Stimulated activated CD8-positive, alpha-beta memory T cell treated with anti-CD3 and anti-CD28 coated beads, Interleukin-4, amount 100 ng/mL, for 1 hour (primary cell): ENCODE measurements around the gene ZNF844.
A peak's percentile ranks its signal among the peaks of the same experiment; 100 is the strongest.
"Not testable (repeated sequence)": the region's sequence is repeated elsewhere in the genome, so short reads cannot be mapped to it uniquely, and the experiment has no call there.

Experiments
- DNase-seq, 2 donors: peaks; one replicate each; pipeline ENCODE4 v3.0.0-alpha.2; 2020; ENCODE audit warnings: low read depth in 2 of 2, low spot score in 1 of 2

Gene ZNF844

DNA sequence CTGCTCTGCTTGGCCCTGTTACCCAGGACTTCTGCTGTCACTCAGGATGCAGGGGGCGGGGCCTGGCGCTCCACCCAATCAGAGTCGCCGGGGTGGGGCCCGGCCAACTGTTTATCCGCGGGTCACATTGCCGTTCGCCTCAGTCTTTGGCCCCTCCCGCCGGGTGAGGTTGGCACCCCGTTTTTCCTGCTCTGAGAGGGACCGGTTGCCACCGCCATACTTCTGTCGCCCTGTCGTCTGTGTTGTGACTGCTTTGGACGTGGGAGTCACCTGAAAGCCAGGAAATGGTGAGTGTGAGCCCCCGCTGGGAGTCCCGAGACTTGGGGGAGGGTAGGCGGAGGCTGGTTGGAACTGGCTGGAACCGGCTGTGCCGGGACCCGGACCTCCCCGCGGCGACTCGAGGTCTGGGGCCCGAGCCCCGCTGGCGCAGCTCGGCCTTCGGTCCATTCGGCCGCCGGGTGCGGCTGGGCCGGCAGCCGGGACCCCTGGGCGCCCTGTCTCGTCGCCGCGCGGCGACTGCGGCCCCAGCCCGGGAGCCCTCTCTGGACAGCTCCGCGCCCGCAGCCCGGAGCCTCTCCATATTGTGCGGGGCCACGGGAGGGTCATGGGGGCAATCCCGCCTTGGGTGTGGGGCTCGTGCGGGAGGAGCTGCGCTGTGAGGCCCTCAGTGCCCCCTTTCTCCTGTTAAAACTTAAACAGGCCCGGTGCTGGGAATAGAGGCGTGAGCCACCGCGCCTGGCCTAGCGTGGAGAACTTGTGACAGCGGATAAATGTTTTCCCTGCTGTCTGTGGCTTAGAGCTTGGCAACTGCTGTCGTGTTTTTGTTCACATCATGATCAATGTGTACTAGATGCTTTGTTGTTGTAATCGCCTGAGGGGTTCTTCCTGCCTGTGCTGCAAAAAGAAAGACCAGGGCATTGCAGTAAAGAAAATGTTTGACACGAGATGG is at the start of gene ZNF844:
Gene ZNF844 (plus strand): TSS at position 142 of the 949 bp plus-strand sequence. CDS start 143 bp downstream, at position 285.
- peak; percentile 33 to 61 for DNase-seq

DNA sequence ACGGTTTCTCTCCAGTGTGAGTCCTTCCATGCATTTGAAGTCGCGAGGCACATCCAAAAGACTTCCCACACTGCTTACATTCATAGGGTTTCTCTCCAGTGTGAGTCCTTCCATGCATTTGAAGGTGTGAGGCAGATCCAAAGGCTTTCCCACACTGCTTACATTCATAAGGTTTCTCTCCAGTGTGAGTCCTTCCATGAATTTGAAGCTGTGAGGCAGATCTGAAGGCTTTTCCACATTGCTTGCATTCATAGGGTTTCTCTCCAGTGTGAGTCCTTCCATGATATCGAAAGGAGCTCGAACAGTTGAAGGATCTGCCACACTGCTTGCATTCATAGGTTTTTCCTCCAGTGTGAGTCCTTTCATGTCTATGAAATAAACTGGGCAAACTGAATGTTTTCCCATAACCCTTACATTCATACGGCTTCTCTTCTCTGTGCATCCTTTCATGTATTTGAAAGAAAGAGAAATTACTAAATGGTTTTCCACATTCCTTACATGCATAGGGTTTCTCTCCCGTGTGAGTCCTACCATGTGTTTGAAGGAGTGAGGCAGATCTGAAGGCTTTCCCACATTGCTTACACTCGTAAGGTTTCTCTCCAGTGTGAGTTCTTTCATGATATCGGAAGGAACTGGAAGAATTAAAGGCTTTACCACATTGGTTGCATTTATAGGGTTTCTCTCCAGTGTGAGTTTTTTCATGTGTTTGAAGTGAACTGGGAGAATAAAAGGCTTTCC is 49.3 kb upstream of the ZNF844 start:
- DNase-seq, result no peak

DNA sequence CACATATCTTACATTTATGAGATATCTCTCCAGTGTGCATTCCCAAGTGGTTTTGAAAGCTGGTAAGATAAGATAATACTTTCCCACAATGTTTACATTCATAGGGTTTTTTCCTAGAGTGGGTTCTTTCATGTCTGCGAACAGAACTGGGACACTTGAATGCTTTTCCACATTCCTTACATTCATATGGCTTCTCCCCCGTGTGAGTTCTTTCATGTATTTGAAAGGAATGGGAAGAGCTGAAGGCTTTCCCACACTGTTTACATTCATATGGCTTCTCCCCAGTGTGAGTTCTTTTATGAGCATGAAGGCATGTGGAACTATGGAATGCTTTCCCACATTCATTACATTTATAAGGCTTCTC is 48.8 kb upstream of the ZNF844 start:
- no peak for DNase-seq

DNA sequence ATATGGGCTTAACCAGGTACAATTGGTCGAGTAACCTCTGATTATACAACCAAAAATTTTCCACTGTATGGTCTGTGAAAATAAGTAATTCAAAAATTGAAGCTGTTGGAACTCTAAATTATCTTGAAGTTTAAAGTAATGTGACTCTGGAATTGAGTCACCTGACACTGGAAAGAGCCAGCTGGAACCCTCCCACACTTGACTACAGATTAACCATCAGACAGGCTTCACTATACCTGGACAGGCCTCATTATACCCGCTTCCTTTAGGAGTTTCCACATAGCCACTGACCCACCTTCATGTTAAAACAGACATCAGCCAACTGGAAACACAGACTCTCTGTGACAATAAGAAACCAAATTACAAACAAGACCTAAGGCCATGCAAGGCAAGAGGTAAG is 30.3 kb upstream of the ZNF844 start:
- no peak for DNase-seq

DNA sequence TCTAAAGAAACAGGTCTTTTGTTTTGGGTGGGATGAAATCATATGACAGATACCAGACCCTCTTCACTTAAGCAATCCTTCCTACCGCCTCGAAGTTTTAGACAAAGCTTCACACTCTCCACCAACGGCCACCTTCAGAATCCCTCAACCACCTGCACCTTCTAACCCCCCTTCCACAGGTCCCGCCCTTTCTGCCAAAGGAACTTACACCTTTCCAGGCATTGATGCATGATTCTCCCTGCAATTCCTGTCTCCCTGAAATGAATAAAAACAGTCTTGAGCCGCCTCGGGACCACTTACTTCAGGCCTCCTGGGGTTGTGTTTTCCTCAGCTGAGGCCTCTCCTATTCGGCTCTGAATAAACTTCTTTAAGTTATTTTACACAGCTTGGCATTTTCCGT is 29.9 kb upstream of the ZNF844 start:
- no peak for DNase-seq

DNA sequence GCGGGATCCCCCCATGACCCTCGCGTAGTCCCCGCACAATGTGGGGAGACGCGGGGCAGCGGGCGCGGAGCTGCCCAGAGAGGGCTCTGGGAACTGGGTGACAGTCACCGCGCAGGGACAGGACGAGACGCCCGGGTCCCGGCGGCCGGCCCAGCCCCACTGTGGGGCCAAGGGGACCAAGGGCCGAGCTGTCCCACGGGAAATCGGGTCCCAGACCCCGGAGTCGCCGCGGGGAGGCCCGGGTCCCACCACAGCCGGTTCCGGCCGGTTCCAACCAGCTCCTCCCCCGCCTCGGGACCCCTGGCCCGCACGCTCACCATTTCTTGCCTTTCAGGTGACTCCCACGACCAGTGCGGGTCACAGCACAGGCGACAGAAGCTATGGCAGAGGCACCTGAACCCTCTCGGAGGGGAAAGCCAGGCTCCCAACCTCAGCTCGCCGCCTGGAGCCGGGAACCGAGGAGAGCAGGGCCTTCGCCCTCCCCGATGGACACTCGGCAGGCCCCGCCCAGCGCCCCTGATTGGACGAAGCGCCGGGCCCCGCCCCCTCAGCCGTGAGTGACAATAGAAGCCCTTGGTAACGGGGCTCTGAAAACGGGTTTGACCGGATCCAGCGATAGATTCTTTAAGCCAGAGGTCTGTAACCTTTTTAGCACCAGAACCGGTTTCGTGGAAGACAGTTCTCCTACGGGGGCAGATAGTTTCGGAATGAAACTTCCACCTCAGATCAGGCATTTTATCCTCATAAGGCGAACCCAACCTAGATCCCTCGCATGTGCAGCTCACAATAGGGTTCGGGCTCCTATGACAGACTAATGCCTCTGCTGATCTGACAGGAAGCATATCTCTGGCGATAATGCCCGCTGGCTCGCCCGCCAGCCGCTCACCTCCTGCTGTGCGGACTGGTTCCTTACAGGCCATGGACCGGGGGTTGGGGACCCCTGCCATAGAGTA is 29.0 kb upstream of the ZNF844 start, which contains the start of gene ZNF433:
Gene ZNF433 (minus strand): TSS at position 460 of the 953 bp plus-strand sequence. CDS start 140 bp downstream, at position 320.
- DNase-seq, result peak in 1 of 2 donors; percentile 55

DNA sequence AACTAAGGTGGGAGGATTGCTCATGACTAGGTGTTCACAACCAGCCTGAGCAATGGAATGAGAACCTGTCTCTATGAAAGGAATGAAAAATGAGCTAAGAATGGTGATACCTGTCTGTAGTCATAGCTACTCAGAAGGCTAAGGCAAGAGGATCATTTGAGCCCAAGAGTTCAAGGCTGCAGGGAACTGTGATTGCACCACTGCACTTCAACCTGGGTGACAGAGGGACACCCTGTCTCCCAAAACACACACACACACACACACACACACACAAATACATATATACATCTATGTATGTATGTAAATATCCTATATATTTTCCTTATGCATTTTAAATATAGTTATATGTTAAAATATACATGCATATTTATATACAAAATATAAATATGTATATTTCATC is 21.6 kb upstream of the ZNF844 start:
- no peak for DNase-seq

DNA sequence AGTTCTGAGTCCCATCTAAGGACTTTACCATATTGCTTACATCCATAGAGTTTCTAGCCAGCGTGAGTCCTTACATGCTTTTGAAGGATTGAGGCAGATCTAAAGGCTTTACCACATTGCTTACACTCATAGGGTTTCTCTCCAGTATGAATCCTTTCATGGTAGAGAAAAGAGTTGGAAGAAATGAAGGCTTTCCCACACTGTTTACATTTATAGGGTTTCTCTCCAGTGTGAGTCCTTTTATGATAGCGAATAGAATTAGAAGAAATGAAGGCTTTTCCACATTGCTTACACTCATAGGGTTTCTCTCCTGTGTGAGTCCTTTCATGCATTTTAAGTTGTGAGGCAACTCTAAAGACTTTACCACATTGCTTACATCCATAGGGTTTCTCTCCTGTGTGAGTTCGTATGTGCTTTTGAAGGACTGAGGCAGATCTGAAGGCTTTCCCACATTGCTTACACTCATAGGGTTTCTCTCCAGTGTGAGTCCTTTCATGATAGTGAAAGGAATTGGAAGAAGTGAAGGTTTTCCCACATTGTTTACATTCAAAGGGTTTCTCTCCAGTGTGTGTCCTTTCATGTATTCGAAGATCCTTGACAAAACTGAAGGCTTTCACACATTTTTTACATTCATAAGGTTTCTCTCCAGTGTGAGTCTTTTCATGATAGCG is 20.6 kb upstream of the ZNF844 start:
- DNase-seq, result no peak

DNA sequence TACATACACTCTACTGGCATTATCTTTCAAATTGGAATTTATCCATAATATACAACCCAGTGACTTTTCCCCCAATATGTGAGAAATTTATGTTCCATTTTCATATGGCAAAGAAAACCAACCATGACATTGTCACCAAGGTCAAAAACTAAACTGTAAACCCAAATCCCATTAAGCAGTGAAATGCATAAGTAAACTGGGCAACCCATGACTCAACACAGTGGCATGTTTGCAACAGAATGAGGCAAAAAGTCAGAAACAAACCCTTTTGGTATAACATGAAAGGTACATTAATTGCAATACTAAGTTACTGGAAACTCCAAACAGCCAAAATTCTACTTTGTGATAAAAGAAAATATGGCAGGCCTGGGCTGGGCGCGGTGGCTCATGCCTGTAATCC is 16.7 kb upstream of the ZNF844 start:
- no peak for DNase-seq

DNA sequence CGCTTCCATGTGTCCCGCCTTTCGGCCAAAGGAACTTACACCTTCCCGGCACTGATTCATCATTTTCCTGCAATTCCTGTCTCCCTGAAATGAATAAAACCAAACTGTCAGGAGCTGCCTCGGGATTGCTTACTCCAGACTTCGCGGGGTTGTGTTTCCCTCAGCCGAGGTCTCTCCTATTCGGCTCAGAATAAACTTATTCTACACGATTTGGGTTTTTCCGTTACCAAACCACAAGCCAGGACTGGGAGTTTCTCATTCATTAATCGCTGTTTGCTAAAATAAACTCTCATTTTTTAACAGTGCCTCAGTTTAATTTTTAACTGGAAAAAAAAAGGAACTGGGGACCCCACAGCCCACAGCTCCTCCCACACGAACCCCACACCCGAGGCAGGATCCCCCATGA is 12.4 kb upstream of the ZNF844 start:
- no peak for DNase-seq

DNA sequence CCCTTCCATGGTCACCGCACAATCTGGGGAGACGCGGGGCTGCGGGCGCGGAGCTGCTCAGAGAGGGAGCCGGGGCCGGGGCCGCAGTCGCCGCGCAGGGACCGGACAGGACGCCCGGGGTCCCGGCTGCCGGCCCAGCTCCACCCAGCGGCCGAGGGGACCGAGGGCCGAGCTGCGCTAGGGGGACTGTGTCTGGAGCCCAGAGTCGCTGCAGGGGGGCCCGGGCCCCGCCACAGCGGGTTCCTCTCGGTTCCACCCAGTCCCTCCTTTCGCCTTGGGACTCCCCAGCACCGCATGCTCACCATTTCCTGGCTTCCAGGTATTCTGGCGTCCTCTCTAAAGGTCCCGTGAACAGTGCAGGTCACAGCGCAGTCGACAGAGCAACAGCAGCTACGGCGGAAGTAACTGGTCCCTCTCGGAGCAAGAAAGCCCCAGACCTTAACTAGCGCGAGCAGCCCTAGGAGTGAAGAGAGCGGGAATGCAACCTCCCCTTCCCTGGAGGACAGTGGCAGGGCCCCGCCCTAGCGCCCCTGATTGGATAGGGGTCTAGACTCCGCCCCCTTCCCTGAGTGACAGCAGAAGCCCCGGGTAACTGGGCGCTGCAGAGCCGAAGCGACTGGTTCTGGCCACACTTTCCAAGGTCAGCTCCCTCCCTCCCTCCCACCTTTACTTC is 11.9 kb upstream of the ZNF844 start, which contains the start of gene ZNF878:
Gene ZNF878 (minus strand): TSS at position 465 of the 673 bp plus-strand sequence. CDS start 160 bp downstream, at position 305.
- no peak for DNase-seq

DNA sequence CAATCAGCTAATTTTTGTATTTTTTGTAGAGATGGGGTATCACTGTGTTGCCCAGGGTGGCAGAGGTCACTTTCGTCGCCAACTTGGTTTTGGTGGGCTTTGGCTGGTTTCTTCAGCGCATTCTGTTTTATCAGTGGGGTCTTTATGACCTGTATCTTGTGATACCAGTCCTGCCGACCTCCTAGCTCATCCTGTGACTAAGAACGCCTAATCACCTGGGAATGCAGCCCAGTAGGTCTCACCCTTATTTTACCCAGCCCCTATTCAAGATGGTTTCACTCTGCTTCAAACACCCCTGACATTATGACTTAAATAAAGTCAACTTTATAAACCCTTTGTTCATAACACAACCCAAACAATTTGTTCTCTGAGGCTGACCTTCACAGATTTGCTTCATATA is 8.7 kb upstream of the ZNF844 start:
- no peak for DNase-seq

DNA sequence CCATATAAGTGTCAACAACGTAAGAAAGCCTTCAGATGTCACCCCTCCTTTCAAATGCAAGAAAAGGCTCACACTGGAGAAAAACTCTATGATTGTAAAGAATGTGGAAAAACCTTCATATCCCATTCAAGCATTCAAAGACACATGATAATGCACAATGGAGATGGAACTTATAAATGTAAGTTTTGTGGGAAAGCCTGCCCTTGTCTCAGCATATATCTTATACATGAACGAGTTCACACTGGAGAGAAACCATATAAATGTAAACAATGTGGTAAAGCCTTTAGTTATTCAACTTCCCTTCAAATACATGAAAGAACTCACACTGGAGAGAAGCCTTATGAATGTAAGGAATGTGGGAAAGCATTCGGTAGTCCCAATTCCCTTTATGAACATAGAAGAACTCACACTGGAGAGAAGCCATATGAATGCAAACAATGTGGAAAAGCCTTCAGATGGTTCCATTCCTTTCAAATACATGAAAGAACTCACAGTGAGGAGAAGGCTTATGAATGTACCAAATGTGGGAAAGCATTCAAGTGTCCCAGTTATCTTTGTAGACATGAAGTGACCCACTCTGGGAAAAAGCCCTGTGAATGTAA is 11.1 kb downstream of the ZNF844 start:
- no peak for DNase-seq

DNA sequence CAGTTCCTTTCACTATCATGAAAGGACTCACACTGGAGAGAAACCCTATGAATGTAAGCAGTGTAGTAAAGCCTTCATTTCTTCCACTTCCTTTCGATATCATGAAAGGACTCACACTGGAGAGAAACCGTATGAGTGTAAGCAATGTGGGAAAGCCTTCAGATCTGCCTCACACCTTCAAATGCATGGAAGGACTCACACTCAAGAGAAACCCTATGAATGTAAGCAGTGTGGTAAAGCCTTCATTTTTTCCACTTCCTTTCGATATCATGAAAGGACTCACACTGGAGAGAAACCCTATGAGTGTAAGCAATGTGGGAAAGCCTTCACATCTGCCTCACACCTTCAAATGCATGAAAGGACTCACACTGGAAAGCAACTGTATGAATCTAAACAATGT is 11.8 kb downstream of the ZNF844 start:
- DNase-seq, result not testable (repeated sequence)

DNA sequence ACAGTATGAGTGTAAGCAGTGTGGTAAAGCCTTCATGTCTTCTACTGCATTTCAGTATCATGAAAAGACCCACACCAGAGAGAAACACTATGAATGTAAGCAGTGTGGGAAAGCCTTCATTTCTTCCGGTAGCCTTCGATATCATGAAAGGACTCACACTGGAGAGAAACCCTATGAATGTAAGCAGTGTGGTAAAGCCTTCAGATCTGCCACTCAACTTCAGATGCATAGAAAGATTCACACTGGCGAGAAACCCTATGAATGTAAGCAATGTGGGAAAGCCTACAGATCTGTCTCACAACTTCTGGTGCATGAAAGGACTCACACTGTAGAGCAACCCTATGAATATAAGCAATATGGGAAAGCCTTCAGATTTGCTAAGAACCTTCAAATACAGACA is 12.8 kb downstream of the ZNF844 start:
- DNase-seq, result no peak

DNA sequence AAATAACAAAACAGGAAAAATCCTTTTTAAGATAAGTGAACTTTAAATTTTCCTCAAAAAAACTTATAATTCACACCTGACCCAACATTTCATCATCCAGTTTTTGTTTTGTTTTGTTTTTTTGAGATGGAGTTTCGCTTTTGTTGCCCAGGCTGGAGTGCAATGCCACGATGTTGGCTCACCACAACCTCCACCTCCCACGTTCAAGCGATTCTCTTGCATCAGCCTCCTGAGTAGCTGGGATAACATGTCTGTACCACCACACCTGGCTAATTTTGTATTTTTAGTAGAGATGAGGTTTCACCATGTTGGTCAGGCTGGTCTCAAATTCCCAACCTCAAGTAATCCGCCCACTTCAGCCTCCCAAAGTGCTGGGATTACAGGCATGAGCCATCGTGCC is 18.8 kb downstream of the ZNF844 start:
- not testable (repeated sequence) for DNase-seq

DNA sequence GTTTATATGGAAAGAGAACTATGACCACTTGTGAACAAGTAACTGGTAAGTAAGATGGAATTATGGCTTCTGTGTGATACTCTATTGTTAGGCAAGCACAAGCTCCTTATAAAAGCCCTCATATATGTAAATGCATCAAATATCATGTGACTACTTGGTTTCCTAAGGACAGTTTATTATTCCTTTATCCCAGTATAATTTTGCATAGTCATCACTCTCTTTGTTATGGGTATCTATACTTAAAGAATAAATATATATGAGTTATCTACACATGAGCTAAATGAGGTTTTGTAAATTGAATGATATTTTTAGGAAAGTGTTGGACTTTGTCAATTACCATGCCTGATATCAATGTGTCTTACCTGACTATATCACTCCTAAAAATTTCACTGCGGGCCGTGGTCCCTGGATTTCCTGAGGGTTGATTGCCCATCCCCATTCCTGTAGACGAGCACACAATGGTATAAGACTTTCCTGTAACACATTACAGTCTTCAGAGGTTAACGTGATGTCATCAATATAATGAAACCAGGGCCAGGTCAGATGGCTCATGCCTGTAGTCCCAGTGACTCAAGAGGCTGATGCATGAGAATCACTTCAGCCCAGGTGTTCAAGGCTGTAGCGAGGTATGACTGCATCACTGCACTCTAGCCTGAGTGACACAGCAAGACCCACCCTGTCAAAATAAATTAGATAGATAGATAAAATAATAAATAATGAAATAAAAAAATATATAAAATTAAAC is 20.7 kb downstream of the ZNF844 start:
- DNase-seq, result no peak

DNA sequence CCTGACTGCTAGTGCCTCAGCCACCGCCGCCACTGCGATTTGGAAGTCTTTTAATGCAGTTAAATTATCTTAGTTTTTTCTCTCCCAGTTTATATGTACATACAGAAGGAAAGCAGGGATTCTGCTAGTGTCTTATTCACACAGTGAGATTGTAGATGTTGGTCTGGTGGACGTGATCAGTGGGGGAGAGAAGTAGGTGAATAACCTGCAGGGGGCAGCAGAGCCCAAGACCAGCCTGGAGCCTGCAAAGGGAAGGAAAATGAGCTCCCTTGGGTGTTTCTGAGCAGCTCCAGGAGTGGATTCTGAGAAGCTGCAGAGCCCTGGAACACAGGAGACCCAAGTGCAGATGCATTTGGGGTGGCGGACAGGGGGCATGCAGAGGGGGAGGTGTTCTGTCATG is 26.3 kb downstream of the ZNF844 start:
- peak; percentile 13 to 28 for DNase-seq
